GM19238 (cell line): Measurements from ENCODE around the gene GNG14.
"Not testable (repeated sequence)": the region's sequence is repeated elsewhere in the genome, so short reads cannot be mapped to it uniquely, and the experiment has no call there.

Experiments
- DNase-seq: peaks from one replicate; pipeline ENCODE4 v3.0.0; 2011; ENCODE audit warnings: low spot score; ENCODE audit not compliant: insufficient read length

GNG14 gene

DNA sequence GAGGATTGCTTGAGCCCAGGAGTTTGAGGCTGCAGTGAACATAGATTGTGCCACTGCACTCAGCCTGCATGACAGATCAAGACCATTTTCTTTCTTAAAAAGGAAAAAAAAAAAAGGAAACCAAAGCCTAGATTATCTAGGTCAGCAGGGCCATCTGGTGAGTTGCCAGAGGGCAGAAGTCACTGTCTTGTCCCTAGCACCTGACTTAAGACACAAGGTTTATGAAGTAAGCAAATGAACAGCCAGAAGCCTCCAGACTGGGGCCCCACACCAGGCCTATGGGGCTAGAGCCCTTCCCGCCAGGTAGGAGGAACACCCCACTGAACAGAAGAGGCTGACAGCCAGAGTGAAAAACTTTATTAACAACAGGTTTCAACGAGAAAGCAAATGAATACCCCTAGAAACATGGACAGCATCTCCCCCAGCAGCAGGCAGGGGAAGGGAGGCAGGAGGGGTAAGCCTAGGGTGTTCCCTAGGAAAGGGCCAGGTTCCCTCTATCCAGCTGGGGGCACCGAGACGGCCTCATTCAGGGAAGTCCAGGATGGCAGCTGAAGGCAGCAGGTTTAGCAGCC, 20.0 kb upstream of the GNG14 start:
- no peak for DNase-seq

DNA sequence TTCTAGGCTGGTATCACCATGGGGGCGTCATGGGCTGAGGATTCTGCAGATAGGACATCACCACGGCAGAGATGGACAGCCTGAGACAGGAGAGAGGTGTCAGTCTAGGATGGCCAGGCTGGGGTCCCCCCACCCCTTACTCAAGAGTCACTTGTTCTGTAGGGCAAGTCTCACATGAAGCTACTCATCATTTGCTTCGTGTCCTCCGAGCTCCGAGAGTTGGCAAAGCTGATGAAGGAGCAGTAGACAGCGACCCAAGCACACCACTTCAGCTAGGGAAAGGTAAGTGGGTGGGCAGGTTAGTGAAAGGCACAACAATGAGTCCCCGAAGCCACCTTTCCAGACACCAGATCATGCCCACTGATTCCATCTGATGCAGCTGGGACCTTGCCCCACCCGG, 19.5 kb upstream of the GNG14 start:
- no peak for DNase-seq

DNA sequence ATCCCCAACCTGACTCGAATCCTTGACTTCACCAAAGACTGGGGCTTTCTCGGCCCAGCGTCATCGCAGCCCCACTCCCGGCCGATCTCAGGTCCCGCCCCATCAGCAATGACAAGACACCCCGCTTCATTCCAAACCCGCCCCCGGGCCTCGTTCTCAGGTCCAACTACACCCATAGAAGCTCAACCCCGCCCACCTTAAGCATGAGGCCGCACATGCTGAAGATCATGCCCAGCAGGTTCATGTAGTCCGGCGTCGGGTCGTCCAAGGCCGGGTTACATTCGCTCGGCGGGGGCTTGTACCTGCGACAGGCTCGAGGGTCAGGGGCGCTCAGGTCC, 18.9 kb upstream of the GNG14 start:
- no peak for DNase-seq

DNA sequence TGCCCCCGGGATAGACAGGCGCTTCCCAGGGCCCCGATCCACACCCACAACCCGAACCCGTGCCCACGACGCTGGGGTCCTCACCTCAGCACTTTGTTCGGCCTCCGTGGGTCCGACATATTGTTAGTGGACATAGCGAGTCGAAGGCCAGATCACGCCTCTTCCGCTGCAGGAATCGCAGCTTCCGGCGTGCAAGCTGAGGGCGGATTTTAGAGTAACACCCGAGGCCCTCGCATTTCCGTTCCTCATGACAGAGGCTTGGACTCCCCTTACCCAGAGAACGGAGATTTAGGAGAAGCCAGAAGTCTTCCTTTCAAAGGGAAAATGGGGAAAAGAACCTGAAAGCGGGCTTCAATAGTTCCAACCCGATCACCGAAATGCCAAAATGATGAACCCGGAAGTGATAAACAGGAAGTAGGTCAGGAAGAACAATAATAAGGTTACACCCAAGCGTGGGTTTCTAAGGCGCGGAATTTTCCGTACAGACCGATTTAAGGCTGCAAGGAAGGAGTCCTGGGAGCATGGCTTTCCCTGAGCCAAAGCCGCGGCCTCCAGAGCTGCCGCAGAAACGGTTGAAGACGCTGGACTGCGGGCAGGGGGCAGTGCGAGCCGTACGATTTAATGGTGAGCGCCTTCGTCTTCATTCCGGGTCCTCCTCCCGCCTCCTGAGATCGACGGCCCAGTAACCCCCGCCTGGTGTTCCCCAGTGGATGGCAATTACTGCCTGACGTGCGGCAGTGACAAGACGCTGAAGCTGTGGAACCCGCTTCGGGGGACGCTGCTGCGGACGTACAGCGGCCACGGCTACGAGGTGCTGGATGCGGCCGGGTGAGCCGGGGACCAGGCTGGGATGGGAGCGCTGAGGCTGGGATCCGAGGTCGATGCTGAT, 18.3 kb upstream of the GNG14 start:
- no peak for DNase-seq

DNA sequence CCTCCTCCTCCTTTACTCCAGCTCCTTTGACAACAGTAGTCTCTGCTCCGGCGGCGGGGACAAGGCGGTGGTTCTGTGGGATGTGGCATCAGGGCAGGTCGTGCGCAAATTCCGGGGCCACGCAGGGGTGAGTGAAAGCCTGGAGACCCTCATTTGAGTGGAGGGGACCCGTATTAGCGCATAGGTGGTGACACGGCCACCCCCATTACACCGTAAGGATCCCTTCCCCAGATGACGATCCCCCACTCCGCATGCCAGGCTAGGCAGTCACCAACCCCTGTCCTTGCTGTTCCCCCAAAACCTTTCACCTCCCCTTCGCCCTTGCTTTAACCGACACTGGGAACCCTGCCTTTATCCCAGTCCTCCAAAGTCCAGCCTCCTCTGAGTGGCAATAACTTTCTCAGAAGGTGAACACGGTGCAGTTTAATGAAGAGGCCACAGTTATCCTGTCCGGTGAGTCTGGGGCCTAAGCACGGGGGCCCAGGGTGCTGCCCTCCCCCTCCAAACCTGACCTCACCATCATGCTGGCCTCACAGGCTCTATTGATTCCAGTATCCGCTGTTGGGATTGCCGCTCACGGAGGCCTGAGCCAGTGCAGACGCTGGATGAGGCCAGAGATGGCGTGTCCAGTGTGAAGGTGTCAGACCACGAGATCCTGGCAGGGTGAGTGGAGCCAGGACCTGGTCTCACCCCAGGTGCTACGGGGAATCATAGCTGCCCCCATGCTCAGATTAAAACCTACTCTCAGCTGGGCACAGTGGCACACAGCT, 17.5 kb upstream of the GNG14 start:
- no peak for DNase-seq

DNA sequence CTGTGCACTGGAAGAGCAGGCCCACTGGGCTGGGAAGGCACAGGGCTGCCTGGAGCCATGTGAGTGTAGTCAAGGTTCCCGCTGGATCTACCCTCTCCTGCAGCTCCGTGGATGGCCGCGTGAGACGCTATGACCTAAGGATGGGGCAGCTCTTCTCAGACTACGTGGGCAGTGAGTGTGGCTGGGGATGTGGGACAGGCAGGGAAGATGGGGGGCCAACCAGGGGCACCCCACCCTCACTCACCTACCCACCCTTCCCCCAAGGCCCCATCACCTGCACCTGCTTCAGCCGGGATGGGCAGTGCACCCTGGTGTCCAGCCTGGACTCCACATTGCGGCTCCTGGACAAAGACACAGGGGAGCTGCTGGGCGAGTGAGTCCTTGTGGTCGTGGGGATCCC, 15.1 kb upstream of the GNG14 start:
- no peak for DNase-seq

DNA sequence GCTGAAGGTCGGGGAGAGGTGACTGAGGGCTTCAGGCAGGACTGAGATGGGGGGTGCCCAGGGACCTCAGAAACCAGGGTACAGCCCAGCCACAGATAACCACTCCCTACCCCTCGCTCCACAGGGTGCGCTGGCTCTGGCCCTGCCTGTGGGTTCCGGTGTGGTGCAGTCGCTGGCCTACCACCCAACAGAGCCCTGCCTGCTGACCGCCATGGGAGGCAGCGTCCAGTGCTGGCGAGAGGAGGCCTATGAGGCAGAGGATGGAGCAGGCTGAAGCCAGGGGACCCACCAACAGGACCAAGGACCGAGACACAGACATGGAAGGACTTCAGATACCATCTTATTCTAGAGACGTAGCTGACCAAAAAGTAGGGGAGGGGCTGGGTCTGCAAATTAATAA, 12.4 kb upstream of the GNG14 start:
- no peak for DNase-seq

DNA sequence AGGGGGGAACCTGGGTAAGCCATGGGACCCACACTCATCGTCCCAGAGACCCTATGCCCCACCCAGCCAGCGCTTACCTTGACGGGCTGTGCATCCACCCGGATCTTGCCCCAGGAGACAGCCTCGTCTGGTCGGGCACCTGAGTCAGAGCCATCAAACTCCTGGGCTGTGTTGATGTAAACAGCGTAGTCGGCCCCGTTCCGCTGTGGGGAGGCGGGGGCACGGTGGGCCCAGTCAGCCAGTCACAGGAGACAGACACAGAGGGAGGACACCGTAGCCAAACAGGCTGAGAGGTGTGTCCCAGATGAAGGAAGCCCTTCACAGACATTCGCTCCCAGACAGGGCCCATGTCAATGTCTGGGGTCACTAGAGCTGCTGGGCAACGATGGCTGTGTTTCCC, 11.9 kb upstream of the GNG14 start:
- no peak for DNase-seq

DNA sequence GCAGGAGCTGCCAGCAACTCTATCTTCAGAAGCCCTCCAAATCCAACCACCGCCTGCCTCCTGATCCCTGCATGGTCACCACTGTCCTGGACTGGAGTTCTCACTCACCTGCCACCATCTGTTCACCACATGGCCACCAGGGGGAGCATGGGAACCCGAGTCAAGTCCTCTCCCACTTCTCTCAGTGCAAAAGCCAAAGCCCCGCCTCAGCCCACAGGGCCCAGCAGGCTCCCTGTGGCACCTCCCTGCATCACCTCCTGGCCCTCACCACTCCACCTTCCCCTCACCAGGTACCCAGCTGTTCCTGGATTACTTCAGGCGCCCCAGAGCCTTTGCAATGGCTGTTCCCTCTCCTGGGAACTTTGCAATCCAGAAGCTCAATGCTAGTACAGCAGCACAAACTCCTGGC, 11.4 kb upstream of the GNG14 start:
- DNase-seq: peak; percentile 72

DNA sequence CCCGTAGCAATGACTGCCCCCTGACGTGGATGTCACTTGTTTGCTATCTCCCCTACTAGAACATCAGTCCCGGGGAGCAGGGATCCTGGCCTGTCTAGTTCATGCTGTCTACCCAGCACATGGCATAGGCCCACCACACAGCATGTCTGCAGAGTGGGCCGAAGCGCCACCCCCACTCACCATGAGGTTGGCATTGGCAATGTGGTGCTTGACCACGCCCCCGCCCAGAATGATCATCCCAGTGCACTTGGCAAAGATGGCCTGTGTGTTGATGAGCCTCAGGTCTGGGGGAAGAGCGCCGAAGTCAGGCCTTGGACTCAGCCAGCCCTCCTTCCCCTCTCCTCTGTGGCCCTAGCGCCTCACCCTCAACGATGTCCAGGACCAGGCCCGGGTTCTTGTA, 10.9 kb upstream of the GNG14 start:
- DNase-seq: no peak

DNA sequence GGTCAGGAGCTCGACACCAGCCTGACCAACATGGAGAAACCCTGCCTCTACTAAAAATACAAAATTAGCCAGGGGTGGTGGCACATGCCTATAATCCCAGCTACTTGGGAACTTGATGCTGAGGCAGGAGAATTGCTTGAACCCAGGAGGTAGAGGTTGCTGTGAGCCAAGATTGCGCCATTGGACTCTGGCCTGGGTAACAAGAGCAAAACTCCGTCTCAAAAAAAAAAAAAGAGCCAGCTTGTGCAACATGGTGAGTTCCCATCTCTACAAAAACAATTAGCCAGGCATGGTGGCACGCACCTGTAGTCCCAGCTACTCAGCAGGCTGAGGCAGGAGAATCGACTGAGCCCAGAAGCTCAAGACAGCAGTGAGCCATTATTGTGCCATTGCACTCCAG, 9.8 kb upstream of the GNG14 start:
- DNase-seq: not testable (repeated sequence)

DNA sequence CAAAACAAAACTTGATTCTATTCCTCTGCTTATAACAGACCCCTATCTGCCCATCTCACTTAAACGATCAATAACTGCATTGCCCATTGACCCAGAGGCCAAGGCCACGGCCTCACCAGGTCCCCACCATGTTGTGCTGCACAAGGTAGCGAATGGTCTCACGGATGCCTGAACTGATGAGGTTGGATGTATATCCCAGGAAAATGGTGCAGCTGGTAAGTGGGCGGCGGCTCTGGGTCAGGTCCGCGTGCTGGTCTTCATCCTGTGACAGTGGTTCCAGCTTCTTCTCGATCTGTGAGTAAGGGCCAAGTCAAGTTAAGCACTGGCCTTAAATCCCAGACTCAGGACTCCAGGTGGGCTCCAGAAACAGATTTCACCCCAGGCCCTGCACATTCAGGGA, 7.8 kb upstream of the GNG14 start:
- DNase-seq: no peak

DNA sequence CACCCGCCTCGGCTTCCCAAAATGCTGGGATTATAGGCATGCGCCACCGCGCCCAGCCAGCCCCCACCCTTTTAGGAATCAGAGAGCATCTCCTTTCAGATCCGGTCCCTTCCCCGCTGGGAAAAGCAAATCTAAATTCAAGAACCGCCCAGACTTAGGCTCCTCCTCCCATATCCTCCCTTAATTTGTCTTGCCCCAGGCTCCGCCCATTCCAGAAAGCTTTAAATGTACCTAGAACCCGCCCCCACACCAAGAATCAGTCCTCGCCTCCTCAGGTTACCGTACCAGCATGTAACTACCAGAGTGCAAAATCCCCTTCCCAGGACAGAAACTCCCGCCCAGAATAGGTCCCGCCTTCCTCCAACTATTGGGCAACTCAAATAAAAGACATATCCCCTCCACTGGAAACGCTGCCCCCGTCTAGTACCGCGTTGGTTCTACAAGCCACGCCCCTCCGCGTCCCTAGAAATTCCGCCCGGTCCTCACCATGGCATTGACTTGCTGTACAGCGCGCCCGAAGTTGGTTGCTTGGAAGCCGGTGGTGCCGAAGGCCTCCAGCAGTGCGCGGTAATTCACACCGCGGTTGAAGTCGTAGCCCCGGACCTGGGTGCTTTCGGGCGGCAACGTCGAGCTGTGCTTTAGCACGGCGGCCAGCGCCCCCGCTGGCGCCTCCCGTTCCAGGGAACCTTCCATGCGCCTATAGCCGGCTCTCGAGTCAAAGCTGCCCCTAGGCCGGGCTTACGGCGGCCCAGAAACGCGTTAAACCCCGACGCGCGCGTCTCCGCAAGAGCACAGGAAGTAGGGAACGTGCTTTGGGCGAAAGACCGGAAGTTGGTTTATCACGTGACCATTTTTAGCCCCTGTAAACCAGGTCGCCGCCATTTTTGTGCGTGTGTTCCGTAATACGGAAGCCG, 6.5 kb upstream of the GNG14 start, which contains the start of gene DHPS:
Gene DHPS (minus strand): TSS at position 807 of the 914 bp plus-strand sequence. CDS start 114 bp downstream, at position 693.
- peak; percentile 93 for DNase-seq

DNA sequence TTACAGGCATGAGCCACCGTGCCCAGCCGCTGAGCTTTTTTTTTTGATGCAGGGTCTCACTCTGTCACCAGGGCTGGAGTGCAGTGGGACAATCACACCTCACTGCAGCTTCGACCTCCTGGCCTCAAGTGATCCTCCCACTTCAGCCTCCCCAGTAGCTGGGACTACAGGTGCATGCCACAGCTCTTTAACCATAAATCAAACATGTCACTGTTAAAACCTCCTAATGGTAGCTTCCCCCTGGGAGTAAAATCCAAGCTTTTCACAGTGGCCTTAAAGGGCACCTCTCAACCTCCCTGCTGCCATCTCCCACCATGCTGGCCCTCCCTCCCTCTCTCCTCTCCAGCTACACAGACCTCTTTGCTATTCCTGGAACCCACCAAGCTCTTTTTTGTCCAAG, 2.0 kb upstream of the GNG14 start:
- no peak for DNase-seq

DNA sequence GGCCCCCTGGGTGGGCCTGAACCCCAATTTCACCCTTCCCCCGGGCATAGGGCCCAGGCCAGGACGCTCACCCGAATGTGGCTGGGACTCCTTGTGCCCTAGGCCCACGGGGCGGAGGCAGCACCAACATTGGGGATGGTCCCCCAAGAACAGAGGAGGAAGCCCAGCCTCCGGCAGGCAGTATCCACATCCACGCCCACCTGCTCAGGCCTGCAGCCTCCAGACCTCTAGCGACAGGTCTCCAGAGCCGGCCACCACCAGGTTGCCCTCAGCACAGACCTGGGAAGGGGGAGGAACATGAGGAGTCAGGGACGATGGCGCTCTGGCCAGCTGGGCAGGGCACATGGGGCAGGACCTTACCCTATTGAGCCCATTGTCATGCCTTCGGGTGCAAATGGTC, 1.2 kb downstream of the GNG14 start:
- DNase-seq: no peak

DNA sequence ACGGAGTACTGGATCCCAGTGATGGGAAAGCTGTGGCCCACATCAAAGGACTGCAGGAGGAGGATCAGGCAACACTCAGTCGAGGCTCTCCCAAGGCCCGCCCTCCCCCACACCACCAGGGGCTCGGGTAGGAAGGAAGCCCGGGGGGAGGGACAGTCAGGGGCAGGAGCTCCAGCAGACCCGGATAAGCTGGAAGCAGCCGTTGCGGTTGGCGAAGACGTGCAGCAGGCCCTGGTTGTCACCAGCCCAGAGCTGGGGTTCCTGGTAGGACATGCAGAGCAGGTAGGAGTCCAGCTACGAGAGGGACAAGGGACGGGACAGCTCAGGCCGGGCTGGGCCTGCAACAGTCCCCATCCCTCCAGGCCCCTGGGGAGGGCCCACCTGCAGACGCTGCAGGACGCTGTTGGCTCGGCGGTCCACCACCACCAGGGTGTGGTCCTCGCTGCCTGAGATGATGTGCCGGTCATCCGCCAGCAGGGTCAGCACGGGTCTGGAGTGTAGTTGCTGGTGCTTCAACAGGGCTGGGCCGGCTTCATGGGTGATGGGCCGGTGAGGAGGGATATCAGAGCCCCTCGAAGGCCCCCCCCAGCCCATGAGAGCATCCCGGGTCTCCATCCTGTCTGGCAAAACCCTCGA, 1.9 kb downstream of the GNG14 start:
- DNase-seq: no peak

DNA sequence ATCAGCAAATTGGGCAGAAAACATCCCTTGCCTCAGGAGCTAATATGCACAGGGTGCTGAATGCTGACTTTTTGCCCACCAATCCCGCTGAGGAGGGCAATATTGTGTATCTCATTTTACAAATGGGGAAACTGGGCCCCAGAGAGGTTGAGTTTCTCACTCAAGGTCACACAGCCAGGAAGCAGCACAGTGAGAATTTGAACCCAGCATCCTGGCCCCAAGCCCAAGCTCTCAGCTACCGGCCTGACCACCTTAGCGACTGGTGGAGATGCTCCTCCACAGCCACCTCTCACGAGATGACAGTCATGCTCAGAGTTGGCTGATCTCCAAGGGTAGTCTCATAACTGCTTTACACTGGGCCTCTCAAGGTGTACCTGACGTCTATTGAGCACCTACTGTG, 5.2 kb downstream of the GNG14 start:
- no peak for DNase-seq

DNA sequence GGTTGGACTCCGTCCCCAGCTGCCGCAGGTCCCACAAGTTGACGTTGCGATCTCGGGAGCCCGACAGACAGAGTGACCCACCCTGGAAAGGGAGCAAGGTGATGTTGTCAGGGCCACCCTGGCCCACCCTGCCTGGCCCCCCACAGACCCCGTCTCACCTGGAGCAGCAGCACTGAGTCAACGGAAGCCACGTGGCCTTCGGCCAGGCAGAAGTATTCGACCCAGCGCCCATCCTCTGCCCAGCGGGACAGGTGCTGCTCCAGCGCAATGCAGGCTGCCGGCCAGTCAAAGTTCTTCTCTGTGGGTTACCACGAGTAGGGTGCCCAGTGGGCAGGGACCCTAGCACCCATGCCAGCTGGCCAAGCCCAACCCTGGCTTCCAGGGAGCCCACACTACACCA, 6.8 kb downstream of the GNG14 start:
- no peak for DNase-seq

DNA sequence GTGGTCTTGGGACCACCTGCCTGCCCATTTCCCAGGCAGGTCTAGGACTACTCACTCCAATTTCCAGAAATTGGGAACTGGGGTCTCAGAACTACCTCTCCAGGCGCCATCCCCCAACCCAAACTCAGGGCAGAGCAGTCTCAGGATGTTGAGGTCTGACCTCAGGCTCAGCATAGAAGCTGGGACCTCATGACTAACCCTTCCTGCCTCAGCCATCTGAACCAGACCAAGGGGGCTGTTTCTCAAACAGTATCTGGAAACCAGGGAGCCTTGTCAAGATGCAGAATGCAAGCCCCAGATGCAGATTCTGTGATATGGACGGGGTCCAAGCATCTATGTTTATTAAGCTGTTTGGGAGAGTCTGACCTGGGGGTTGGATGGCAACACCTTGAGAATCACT, 7.3 kb downstream of the GNG14 start:
- DNase-seq: no peak

DNA sequence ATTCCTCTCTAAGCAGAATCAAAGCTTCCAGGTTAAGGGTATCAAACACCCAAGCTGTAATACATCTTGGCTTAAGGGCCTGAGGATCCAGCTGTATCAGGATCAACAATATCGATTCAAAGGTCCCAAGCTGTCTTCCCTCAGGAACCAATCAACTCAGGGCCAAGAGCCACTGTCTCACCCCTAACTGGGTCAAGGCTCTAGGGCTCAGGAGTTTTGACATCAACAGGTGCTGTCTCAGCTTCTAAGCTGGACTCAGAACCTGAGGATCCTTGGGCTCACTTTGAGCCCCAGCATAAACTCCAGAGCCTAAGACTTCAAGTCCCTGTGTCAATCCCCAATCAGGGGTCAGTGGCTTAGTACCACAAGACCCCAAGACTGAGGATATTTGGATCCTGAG, 7.7 kb downstream of the GNG14 start:
- no peak for DNase-seq

DNA sequence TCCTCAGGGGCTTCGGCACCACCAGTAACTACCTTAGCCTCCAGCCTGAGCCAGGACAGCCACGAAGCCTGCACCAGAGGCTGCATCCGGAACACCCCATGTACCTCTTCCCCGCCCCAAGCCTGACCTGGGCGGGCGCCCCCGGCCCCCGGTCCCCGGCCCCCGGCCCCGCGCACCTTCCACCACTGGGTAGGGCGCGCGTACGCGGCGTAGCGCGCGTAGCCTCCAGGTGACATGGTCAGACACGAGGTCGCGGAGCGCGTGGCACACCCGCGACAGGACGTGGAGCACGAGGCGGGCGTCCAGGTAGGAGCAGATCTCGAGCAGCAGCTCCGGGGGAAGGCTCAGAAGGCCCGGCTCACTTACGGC, 8.2 kb downstream of the GNG14 start:
- DNase-seq: no peak
